HFFc6 (cell line): ENCODE data around the gene DELE1. TPM values are rescaled to one million over a fixed set of nuclear protein-coding genes. Genes with fewer than 3 reads are reported as not detected.

ENCODE experiments used
- DNase-seq: peaks from one replicate; pipeline ENCODE4 v3.0.0-alpha.2; 2018
- H3K27ac Mint-ChIP-seq: 2 replicates; pipeline ENCODE4 v1.8.0; 2020; ENCODE audit warnings: mild to moderate bottlenecking, mixed read lengths
- H3K27me3 Mint-ChIP-seq: 2 replicates; pipeline ENCODE4 v1.8.0; 2021; ENCODE audit warnings: mild to moderate bottlenecking, moderate library complexity, mixed read lengths; ENCODE audit not compliant: insufficient read depth
- H3K36me3 Mint-ChIP-seq: 2 replicates; pipeline ENCODE4 v1.8.0; 2021; ENCODE audit warnings: low read depth, mixed read lengths
- H3K4me1 Mint-ChIP-seq: 2 replicates; pipeline ENCODE4 v1.8.0; 2020; ENCODE audit warnings: low read depth, mixed read lengths
- H3K4me3 Mint-ChIP-seq: 2 replicates; pipeline ENCODE4 v1.8.0; 2020; ENCODE audit warnings: mild to moderate bottlenecking, moderate library complexity, mixed read lengths
- H3K9me3 Mint-ChIP-seq: 2 replicates; pipeline ENCODE4 v1.8.0; 2020; ENCODE audit warnings: mild to moderate bottlenecking, mixed read lengths
- CTCF ChIP-seq: fragments of 200-600 bp; sonication (generic); IDR thresholded peaks from 2 replicates; pipeline ENCODE4 v1.5.0; 2021; ENCODE audit warnings: antibody characterized with exemption, mild to moderate bottlenecking
- total RNA-seq, 6 experiments: library from RNA; stranded (reverse); fragmentation: NEBNext Ultra II Directional; extraction: Animal tissue kit (Norgen Biotek cat#: 25700); gene quantifications; 2 replicates in 1 of 6; 3 replicates in 5 of 6; pipeline ENCODE4 v1.2.3, GENCODE V29; 2021

Gene DELE1
- total RNA-seq, 6 experiments from 2014 or later = 44.4 to 54.2 (median 46.7) TPM

GRCh38 chr5:141940695-141941271 lies 17.1 kb downstream of the DELE1 start:
- peak overlapping the region; percentile 34; the same call in 1 of the 2 replicates for H3K27ac Mint-ChIP-seq
- DNase-seq = no peak
- H3K4me3 Mint-ChIP-seq = no peak overlapping the region
- H3K27me3 Mint-ChIP-seq = peaks cover 3% of the 10 kb centered on the region
- H3K4me1 Mint-ChIP-seq = peaks cover 20% of the 10 kb centered on the region
- H3K36me3 Mint-ChIP-seq = peaks cover 7% of the 10 kb centered on the region; the same call in 1 of the 2 replicates
- H3K9me3 Mint-ChIP-seq = no peaks in the 10 kb centered on the region
- 0 out of 2 replicates have a peak, but pooled peaks have one; percentile 21 for TF ChIP-seq CTCF

GRCh38 chr5:141941307-141941706 lies 17.6 kb downstream of the DELE1 start:
- Mint-ChIP-seq H3K36me3 (0 out of 2 replicates have a peak, but pooled peaks cover 4% of the 10 kb centered on the region), H3K4me3 (no peak overlapping the region; the same call in 1 of the 2 replicates), H3K9me3 (no peaks in the 10 kb centered on the region), H3K27ac (peak overlapping the region; percentile 34), H3K4me1 (peaks cover 20% of the 10 kb centered on the region), H3K27me3 (peaks cover 3% of the 10 kb centered on the region)
- no peak for TF ChIP-seq CTCF
- DNase-seq = no peak

- H3K27ac Mint-ChIP-seq = no peak overlapping the region
- DNase-seq = no peak
- H3K4me3 Mint-ChIP-seq = no peak overlapping the region
- H3K9me3 Mint-ChIP-seq = no peaks in the 10 kb centered on the region
- peaks cover 3% of the 10 kb centered on the region for H3K27me3 Mint-ChIP-seq
- H3K4me1 Mint-ChIP-seq = peaks cover 20% of the 10 kb centered on the region
- TF ChIP-seq CTCF = no peak
- 0 out of 2 replicates have a peak, but pooled peaks cover 4% of the 10 kb centered on the region for H3K36me3 Mint-ChIP-seq
These were observed 18.1 kb downstream of the DELE1 start for GRCh38 chr5:141941779-141942178.

GRCh38 chr5:141942185-141942857 lies 18.6 kb downstream of the DELE1 start:
- TF ChIP-seq CTCF = no peak
- H3K9me3 Mint-ChIP-seq = no peaks in the 10 kb centered on the region
- no peak for DNase-seq
- peaks cover 3% of the 10 kb centered on the region for H3K27me3 Mint-ChIP-seq
- H3K4me3 Mint-ChIP-seq = no peak overlapping the region
- H3K27ac Mint-ChIP-seq = no peak overlapping the region
- 0 out of 2 replicates have a peak, but pooled peaks cover 4% of the 10 kb centered on the region for H3K36me3 Mint-ChIP-seq
- peaks cover 20% of the 10 kb centered on the region for H3K4me1 Mint-ChIP-seq

DNA sequence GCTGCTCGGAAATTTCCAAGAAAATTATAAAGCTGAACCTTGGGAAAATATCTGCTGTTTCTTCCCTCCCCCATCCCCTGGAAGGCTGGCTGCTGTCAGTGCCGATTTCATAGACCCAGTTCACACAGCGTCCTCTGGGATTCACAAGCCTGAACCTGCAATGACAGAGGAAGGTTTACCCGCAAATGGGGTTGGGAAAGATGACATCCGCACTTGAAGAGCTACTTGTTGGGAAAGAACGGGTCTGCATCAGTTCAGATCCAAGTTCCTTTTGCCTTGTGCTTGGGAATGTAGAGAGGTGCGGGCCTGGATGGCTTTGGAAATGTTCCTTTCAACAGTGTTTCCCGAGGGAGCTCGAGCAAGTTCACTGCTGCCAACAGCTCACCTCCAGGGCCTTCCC lies 20.4 kb downstream of the DELE1 start:
- no peak for DNase-seq
- Mint-ChIP-seq H3K27me3 (peaks cover 3% of the 10 kb centered on the region), H3K36me3 (0 out of 2 replicates have a peak, but pooled peaks cover 4% of the 10 kb centered on the region), H3K27ac (no peak overlapping the region), H3K9me3 (no peaks in the 10 kb centered on the region), H3K4me3 (no peak overlapping the region), H3K4me1 (peaks cover 20% of the 10 kb centered on the region)
- TF ChIP-seq CTCF = no peak
